ENCODE data around the gene CCDC51.

GRCh38 chr3:48486952-48487351, 47.0 kb upstream of the CCDC51 start:
- TF ChIP-seq, protein P1, sequence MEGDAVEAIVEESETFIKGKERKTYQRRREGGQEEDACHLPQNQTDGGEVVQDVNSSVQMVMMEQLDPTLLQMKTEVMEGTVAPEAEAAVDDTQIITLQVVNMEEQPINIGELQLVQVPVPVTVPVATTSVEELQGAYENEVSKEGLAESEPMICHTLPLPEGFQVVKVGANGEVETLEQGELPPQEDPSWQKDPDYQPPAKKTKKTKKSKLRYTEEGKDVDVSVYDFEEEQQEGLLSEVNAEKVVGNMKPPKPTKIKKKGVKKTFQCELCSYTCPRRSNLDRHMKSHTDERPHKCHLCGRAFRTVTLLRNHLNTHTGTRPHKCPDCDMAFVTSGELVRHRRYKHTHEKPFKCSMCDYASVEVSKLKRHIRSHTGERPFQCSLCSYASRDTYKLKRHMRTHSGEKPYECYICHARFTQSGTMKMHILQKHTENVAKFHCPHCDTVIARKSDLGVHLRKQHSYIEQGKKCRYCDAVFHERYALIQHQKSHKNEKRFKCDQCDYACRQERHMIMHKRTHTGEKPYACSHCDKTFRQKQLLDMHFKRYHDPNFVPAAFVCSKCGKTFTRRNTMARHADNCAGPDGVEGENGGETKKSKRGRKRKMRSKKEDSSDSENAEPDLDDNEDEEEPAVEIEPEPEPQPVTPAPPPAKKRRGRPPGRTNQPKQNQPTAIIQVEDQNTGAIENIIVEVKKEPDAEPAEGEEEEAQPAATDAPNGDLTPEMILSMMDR (conservative IDR thresholded peaks at IDR 0.05; ENCODE audit: low read depth, low read length) = no peak
- no peak for TF ChIP-seq EZH2 (IDR thresholded peaks at IDR 0.05; ENCODE audit: borderline replicate concordance, low read depth, low read length, poor library complexity, severe bottlenecking)
